ENCODE results near the gene NTN1.

NTN1 gene

GRCh38 chr17:9229160-9229825 is 208.0 kb downstream of the NTN1 start:
- H2AFZ ChIP-seq (ENCODE audit: low read depth), result no peak overlapping the region
- no peak overlapping the region for H3K4me2 ChIP-seq
- H3K79me2 ChIP-seq (ENCODE audit: insufficient read depth, low read depth), result no peaks in the 10 kb centered on the region
- no peaks in the 10 kb centered on the region for H4K20me1 ChIP-seq (ENCODE audit: insufficient read depth)
- no peaks in the 10 kb centered on the region for H3K4me1 ChIP-seq (ENCODE audit: low read depth, poor library complexity, severe bottlenecking)
- TF ChIP-seq, protein P1, sequence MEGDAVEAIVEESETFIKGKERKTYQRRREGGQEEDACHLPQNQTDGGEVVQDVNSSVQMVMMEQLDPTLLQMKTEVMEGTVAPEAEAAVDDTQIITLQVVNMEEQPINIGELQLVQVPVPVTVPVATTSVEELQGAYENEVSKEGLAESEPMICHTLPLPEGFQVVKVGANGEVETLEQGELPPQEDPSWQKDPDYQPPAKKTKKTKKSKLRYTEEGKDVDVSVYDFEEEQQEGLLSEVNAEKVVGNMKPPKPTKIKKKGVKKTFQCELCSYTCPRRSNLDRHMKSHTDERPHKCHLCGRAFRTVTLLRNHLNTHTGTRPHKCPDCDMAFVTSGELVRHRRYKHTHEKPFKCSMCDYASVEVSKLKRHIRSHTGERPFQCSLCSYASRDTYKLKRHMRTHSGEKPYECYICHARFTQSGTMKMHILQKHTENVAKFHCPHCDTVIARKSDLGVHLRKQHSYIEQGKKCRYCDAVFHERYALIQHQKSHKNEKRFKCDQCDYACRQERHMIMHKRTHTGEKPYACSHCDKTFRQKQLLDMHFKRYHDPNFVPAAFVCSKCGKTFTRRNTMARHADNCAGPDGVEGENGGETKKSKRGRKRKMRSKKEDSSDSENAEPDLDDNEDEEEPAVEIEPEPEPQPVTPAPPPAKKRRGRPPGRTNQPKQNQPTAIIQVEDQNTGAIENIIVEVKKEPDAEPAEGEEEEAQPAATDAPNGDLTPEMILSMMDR (conservative IDR thresholded peaks at IDR 0.05; ENCODE audit: low read depth, low read length), result no peak
- H3K4me3 ChIP-seq (IDR thresholded peaks at IDR 0.05; ENCODE audit: insufficient read depth, low read depth, low read length), result no peak overlapping the region
- H3K27ac ChIP-seq, result no peak overlapping the region
- no peaks in the 10 kb centered on the region for H3K27me3 ChIP-seq (ENCODE audit: insufficient read depth, low read depth)
- no peak overlapping the region for H3K9ac ChIP-seq
- no peaks in the 10 kb centered on the region for H3K36me3 ChIP-seq (ENCODE audit: insufficient read depth)

GRCh38 chr17:9229826-9230201 is 208.5 kb downstream of the NTN1 start:
- H3K36me3 ChIP-seq (ENCODE audit: insufficient read depth), result no peaks in the 10 kb centered on the region
- H3K27ac ChIP-seq, result no peak overlapping the region
- no peaks in the 10 kb centered on the region for H4K20me1 ChIP-seq (ENCODE audit: insufficient read depth)
- H3K4me3 ChIP-seq (IDR thresholded peaks at IDR 0.05; ENCODE audit: insufficient read depth, low read depth, low read length), result no peak overlapping the region
- no peaks in the 10 kb centered on the region for H3K4me1 ChIP-seq (ENCODE audit: low read depth, poor library complexity, severe bottlenecking)
- H3K9ac ChIP-seq, result no peak overlapping the region
- H3K79me2 ChIP-seq (ENCODE audit: insufficient read depth, low read depth), result no peaks in the 10 kb centered on the region
- H3K4me2 ChIP-seq, result no peak overlapping the region
- H2AFZ ChIP-seq (ENCODE audit: low read depth), result no peak overlapping the region
- H3K27me3 ChIP-seq (ENCODE audit: insufficient read depth, low read depth), result no peaks in the 10 kb centered on the region
- TF ChIP-seq, protein P1 (conservative IDR thresholded peaks at IDR 0.05; ENCODE audit: low read depth, low read length), result no peak

GRCh38 chr17:9230346-9230745 is 209.0 kb downstream of the NTN1 start:
- H4K20me1 ChIP-seq (ENCODE audit: insufficient read depth), result no peaks in the 10 kb centered on the region
- no peak overlapping the region for H3K4me2 ChIP-seq
- no peak overlapping the region for H3K4me3 ChIP-seq (IDR thresholded peaks at IDR 0.05; ENCODE audit: insufficient read depth, low read depth, low read length)
- no peaks in the 10 kb centered on the region for H3K36me3 ChIP-seq (ENCODE audit: insufficient read depth)
- TF ChIP-seq, protein P1 (conservative IDR thresholded peaks at IDR 0.05; ENCODE audit: low read depth, low read length), result no peak
- no peaks in the 10 kb centered on the region for H3K27me3 ChIP-seq (ENCODE audit: insufficient read depth, low read depth)
- no peak overlapping the region for H3K9ac ChIP-seq
- H2AFZ ChIP-seq (ENCODE audit: low read depth), result no peak overlapping the region
- no peaks in the 10 kb centered on the region for H3K4me1 ChIP-seq (ENCODE audit: low read depth, poor library complexity, severe bottlenecking)
- no peak overlapping the region for H3K27ac ChIP-seq
- no peaks in the 10 kb centered on the region for H3K79me2 ChIP-seq (ENCODE audit: insufficient read depth, low read depth)

GRCh38 chr17:9230861-9231260 is 209.6 kb downstream of the NTN1 start:
- TF ChIP-seq, protein P1 (conservative IDR thresholded peaks at IDR 0.05; ENCODE audit: low read depth, low read length), result no peak
- Histone ChIP-seq H3K4me1 (ENCODE audit: low read depth, poor library complexity, severe bottlenecking) (no peaks in the 10 kb centered on the region), H3K9ac (no peak overlapping the region), H3K27ac (no peak overlapping the region), H3K4me2 (no peak overlapping the region), H4K20me1 (ENCODE audit: insufficient read depth) (no peaks in the 10 kb centered on the region), H3K4me3 (IDR thresholded peaks at IDR 0.05; ENCODE audit: insufficient read depth, low read depth, low read length) (no peak overlapping the region), H3K36me3 (ENCODE audit: insufficient read depth) (no peaks in the 10 kb centered on the region), H2AFZ (ENCODE audit: low read depth) (no peak overlapping the region), H3K27me3 (ENCODE audit: insufficient read depth, low read depth) (no peaks in the 10 kb centered on the region), H3K79me2 (ENCODE audit: insufficient read depth, low read depth) (no peaks in the 10 kb centered on the region)

Measured in KMS-11 (cell line).